ENCODE data around the gene KMT2E. TPM values are rescaled to one million over a fixed set of nuclear protein-coding genes. Genes with fewer than 3 reads are reported as not detected.
A peak's percentile ranks its signal among the peaks of the same experiment; 100 is the strongest.

KMT2E gene
- total and polyA plus RNA-seq, 5 experiments from 2014 or later: 119 to 193 (median 186) TPM

DNA sequence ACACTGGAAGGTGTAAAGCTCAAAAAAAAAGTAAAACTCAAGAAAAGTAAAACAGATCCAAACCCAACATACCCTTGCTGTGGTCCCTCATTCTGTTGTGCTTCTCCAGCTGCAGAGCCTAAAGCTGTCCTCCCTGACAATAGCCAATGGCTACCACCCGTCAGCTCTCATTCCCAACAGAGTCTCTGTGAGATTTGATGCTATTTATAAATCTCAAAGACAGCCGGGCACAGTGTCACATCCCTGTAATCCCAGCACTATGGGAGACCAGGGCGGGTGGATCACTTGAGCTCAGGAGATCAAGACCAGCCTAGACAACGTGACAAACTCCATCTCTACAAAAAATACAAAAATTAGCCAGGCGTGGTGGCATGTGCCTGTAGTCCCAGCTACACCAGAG, 116.0 kb downstream of the KMT2E start:
- no peaks in the 10 kb centered on the region for H3K27me3 Mint-ChIP-seq
- POLR2A ChIA-PET: interaction anchor here (0.7 kb wide), 1 partner anchor 512 kb away, joined by 4 read pairs; no protein-coding TSS in a partner anchor
- DNase-seq (no peak), ATAC-seq (no peak)
- H3K4me1 Mint-ChIP-seq: peaks cover 5 to 20% (median 9%) of the 10 kb centered on the region in 4 donors
- H3K27ac Mint-ChIP-seq: peak overlapping the region in 1 of 10 donors; percentile 29
- H3K9me3 Mint-ChIP-seq: no peaks in the 10 kb centered on the region
- no peak overlapping the region for H3K4me3 Mint-ChIP-seq
- peaks cover 0 to 76% (median 5%) of the 10 kb centered on the region in 3 donors for H3K36me3 Mint-ChIP-seq

GRCh38 chr7:105130580-105130979, 116.6 kb downstream of the KMT2E start:
- no peak for DNase-seq
- peaks cover 0 to 75% (median 5%) of the 10 kb centered on the region in 3 donors for H3K36me3 Mint-ChIP-seq
- ATAC-seq: no peak
- H3K4me1 Mint-ChIP-seq: peaks cover 6 to 21% (median 9%) of the 10 kb centered on the region in 4 donors
- H3K27me3 Mint-ChIP-seq: no peaks in the 10 kb centered on the region
- H3K9me3 Mint-ChIP-seq: no peaks in the 10 kb centered on the region
- POLR2A ChIA-PET: interaction anchor here (0.7 kb wide), 1 partner anchor 511 kb away, joined by 4 read pairs; no protein-coding TSS in a partner anchor
- no peak overlapping the region for H3K4me3 Mint-ChIP-seq
- H3K27ac Mint-ChIP-seq: peak overlapping the region in 4 of 10 donors; percentile 18 to 29 (median 24)

- Mint-ChIP-seq H3K27me3 (no peaks in the 10 kb centered on the region), H3K9me3 (no peaks in the 10 kb centered on the region), H3K36me3 (peaks cover 0 to 75% (median 3%) of the 10 kb centered on the region in 3 donors), H3K27ac (peak overlapping the region in 2 of 10 donors; percentile 18 to 55), H3K4me3 (no peak overlapping the region), H3K4me1 (peaks cover 6 to 21% (median 9%) of the 10 kb centered on the region in 4 donors)
- no peak for DNase-seq
- POLR2A ChIA-PET: no interaction called here
- ATAC-seq: no peak
Measured at GRCh38 chr7:105131033-105131656, 117.1 kb downstream of the KMT2E start.

DNA sequence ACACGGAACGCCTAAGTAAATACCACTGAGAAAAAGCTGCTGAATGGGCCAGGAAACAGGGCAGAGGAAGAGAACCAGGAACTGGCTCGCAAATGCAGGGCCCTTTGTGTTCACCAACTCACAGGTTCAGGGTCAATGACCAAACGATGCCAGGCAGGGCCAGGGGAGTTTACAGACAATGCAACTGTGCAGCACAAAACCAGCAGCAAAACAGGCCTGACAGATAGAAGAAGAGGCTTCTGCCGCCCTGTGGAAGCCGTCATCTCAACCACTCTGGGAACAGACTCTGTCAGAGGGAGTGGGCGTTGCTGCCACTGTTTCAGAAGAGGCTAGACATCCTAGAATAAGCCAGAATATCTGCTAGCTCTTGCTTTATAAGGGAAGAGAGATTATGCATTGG, 117.9 kb downstream of the KMT2E start:
- H3K27ac Mint-ChIP-seq: peak overlapping the region in 1 of 10 donors; percentile 34

DNA sequence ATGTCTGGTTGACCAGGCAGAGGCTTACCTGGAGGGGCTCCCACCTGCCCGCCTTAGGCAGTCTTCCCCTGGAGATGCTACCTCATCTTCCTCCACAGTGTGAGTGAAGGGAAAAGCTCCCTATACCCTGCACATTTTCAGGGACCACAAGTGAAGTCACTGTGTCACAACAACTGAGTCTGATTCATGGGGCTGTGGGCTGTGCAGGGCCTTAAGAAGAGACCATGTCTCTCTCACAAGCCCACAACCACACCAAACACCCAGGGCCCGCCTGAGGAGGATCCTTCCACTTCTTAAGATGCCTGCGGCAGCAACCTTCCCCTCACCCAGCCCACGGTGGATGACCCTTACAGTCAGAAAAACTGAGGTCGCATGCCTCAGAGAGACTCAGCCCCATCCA, 118.3 kb downstream of the KMT2E start:
- Mint-ChIP-seq H3K27me3 (no peaks in the 10 kb centered on the region), H3K36me3 (peaks cover 0 to 75% (median 3%) of the 10 kb centered on the region in 3 donors), H3K27ac (no peak overlapping the region), H3K4me1 (peaks cover 7 to 21% (median 14%) of the 10 kb centered on the region in 4 donors), H3K9me3 (no peaks in the 10 kb centered on the region), H3K4me3 (no peak overlapping the region)
- DNase-seq: no peak
- ATAC-seq: no peak
- POLR2A ChIA-PET: no interaction called here

More for the DNA sequence above, 117.9 kb downstream of the KMT2E start:
- no peaks in the 10 kb centered on the region for H3K9me3 Mint-ChIP-seq
- peaks cover 7 to 21% (median 12%) of the 10 kb centered on the region in 4 donors for H3K4me1 Mint-ChIP-seq
- ATAC-seq: no peak
- peaks cover 0 to 75% (median 3%) of the 10 kb centered on the region in 3 donors for H3K36me3 Mint-ChIP-seq
- H3K27me3 Mint-ChIP-seq: no peaks in the 10 kb centered on the region
- no peak overlapping the region for H3K4me3 Mint-ChIP-seq
- POLR2A ChIA-PET: no interaction called here
- DNase-seq: no peak

DNA sequence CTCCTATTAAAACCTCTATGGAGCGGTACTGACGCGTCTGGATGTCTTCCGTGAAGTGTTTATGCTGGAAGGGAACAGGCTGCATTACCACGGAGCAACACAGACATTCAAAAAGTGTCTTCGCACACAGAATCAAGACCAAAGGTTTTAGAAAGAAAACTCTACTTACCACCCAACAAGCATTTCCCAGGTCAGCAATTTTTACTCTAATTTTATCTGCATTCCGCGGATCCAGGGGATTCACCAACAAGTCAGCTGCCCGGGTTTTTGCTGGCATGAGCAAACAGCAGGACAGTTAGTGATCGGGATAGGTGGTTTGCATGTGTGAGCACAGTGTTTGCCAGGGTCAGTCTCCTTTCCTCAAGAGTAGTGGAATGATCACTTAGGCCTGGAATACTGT, 118.8 kb downstream of the KMT2E start:
- Mint-ChIP-seq H3K9me3 (no peaks in the 10 kb centered on the region), H3K4me3 (no peak overlapping the region), H3K4me1 (peaks cover 7 to 21% (median 15%) of the 10 kb centered on the region in 4 donors), H3K27me3 (no peaks in the 10 kb centered on the region), H3K36me3 (peaks cover 0 to 78% (median 3%) of the 10 kb centered on the region in 3 donors), H3K27ac (peak overlapping the region in 2 of 10 donors; percentile 22 to 30)
- ATAC-seq (no peak), DNase-seq (no peak)
- POLR2A ChIA-PET: no interaction called here

- POLR2A ChIA-PET: no interaction called here
- Mint-ChIP-seq H3K27me3 (no peaks in the 10 kb centered on the region), H3K4me1 (peaks cover 7 to 21% (median 17%) of the 10 kb centered on the region in 4 donors), H3K27ac (peak overlapping the region in 6 of 10 donors; percentile 8 to 44 (median 38)), H3K9me3 (no peaks in the 10 kb centered on the region), H3K36me3 (peaks cover 0 to 78% (median 3%) of the 10 kb centered on the region in 3 donors), H3K4me3 (no peak overlapping the region)
- ATAC-seq (no peak), DNase-seq (no peak)
Measured at GRCh38 chr7:105133358-105133757, 119.4 kb downstream of the KMT2E start.

DNA sequence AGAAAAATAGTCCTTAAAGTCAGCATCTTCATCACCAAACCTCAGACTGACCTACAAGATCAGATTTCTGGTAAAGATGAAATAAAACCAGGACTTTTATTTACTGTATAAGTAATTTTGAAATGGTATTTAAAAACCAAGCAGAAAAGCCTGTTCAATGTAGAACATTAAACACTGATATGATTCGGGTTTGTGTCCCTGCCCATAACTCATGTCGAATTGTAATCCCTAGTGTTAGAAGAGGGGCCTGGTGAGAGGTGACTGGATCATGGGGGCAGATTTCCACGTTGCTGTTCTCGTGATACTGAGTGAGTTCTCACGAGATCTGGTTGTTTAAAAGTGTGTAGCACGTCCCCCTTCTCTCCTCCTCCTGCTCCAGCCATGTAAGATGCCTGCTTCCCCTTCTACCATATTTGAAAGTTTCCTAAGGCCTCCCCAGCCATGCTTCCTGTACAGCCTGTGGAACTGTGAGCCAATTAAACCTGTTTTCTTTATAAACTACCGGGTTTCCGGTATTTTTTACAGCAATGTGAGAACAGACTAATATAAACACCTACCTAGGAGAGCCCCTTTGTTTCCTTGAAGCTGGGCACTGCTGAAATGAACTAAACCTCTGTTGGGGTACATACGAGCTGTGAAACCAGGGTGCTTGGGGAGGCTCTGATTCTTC, 120.1 kb downstream of the KMT2E start:
- DNase-seq: no peak
- Mint-ChIP-seq H3K27me3 (no peaks in the 10 kb centered on the region), H3K27ac (peak overlapping the region in 2 of 10 donors; percentile 22 to 30), H3K36me3 (peaks cover 0 to 77% (median 3%) of the 10 kb centered on the region in 3 donors), H3K9me3 (no peaks in the 10 kb centered on the region), H3K4me3 (no peak overlapping the region), H3K4me1 (peaks cover 7 to 21% (median 19%) of the 10 kb centered on the region in 4 donors)
- no peak for ATAC-seq
- POLR2A ChIA-PET: no interaction called here

DNA sequence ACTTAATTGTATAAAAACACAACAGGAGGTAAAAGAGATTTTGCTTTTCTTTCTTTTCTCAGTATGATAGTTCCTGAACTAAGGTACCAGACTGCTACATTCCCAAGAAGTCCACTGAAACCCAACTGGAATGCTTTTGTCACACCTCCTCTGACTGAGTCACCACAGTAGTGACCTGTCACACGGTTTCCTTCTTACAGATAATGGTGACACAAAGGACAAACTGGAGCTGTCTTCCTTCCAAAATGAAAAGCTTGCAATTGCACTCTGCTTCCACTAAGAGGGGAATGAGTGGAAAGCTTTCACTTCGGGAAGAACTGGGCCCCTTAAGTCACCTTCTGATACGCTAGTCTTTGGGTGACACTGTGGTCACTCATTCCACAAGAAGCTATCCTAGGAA, 122.2 kb downstream of the KMT2E start:
- Mint-ChIP-seq H3K27me3 (no peaks in the 10 kb centered on the region), H3K4me3 (no peak overlapping the region), H3K4me1 (peaks cover 4 to 19% (median 15%) of the 10 kb centered on the region in 4 donors), H3K9me3 (no peaks in the 10 kb centered on the region), H3K27ac (peak overlapping the region in 2 of 10 donors; percentile 5 to 49), H3K36me3 (peaks cover 0 to 77% (median 3%) of the 10 kb centered on the region in 3 donors)
- POLR2A ChIA-PET: interaction anchor here (1.1 kb wide), 1 partner anchor 13 kb away, joined by 4 read pairs; no protein-coding TSS in a partner anchor
- ATAC-seq (no peak), DNase-seq (no peak)

- DNase-seq (no peak), ATAC-seq (no peak)
- H3K36me3 Mint-ChIP-seq: peaks cover 0 to 81% (median 15%) of the 10 kb centered on the region in 3 donors
- H3K27me3 Mint-ChIP-seq: no peaks in the 10 kb centered on the region
- POLR2A ChIA-PET: no interaction called here
- H3K9me3 Mint-ChIP-seq: no peaks in the 10 kb centered on the region
- peak overlapping the region in 1 of 10 donors; percentile 11 for H3K27ac Mint-ChIP-seq
- H3K4me1 Mint-ChIP-seq: peaks cover 0 to 18% (median 16%) of the 10 kb centered on the region in 4 donors
- no peak overlapping the region for H3K4me3 Mint-ChIP-seq
Measured at GRCh38 chr7:105137898-105138297, 123.9 kb downstream of the KMT2E start.

GRCh38 chr7:105139381-105139780, 125.4 kb downstream of the KMT2E start:
- Mint-ChIP-seq H3K27ac (no peak overlapping the region), H3K4me1 (peaks cover 0 to 18% (median 13%) of the 10 kb centered on the region in 4 donors), H3K27me3 (no peaks in the 10 kb centered on the region), H3K36me3 (peaks cover 0 to 87% (median 15%) of the 10 kb centered on the region in 3 donors), H3K9me3 (no peaks in the 10 kb centered on the region), H3K4me3 (no peak overlapping the region)
- POLR2A ChIA-PET: no interaction called here
- DNase-seq (no peak), ATAC-seq (no peak)

- Mint-ChIP-seq H3K27ac (no peak overlapping the region), H3K27me3 (no peaks in the 10 kb centered on the region), H3K4me1 (peaks cover 0 to 15% (median 8%) of the 10 kb centered on the region in 4 donors), H3K4me3 (no peak overlapping the region), H3K9me3 (no peaks in the 10 kb centered on the region), H3K36me3 (peaks cover 0 to 84% (median 15%) of the 10 kb centered on the region in 3 donors)
- ATAC-seq (no peak), DNase-seq (peak in 2 of 10 donors; percentile 10 to 20)
- POLR2A ChIA-PET: no interaction called here
Measured at GRCh38 chr7:105141068-105141467, 127.1 kb downstream of the KMT2E start.

DNA sequence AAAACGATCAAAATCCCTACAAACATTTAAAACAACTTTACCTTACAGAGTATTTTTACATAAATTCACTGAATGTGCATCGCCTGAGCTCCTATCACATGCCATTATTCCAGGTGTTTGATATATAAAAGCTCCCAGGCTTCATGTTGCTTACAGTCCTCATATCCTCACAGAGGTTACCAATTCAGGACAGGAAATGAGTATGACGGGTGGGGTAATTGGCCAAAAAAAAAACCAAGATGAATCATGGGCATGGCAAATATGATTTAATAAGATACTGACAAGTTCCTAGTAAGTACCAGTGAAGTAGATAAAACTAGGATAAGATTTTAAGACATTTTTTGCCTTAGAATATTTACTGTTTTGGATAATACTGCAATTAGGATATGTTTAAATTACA, 135.8 kb downstream of the KMT2E start:
- no peak overlapping the region for H3K27ac Mint-ChIP-seq
- H3K9me3 Mint-ChIP-seq: no peaks in the 10 kb centered on the region
- H3K36me3 Mint-ChIP-seq: peaks cover 0 to 37% (median 0%) of the 10 kb centered on the region in 3 donors
- DNase-seq (no peak), ATAC-seq (no peak)
- peaks cover 0 to 7% (median 4%) of the 10 kb centered on the region in 4 donors for H3K4me1 Mint-ChIP-seq
- no peak overlapping the region for H3K4me3 Mint-ChIP-seq
- no peaks in the 10 kb centered on the region for H3K27me3 Mint-ChIP-seq
- POLR2A ChIA-PET: interaction anchor here (0.6 kb wide), 1 partner anchor 143 kb away, joined by 3 read pairs; no protein-coding TSS in a partner anchor
